Stimulated activated CD8-positive, alpha-beta memory T cell treated with anti-CD3 and anti-CD28 coated beads, Interleukin-7, amount 100 ng/mL, for 4 hours (primary cell): ENCODE results near the gene SPCS1.
"Not testable (repeated sequence)": the region's sequence is repeated elsewhere in the genome, so short reads cannot be mapped to it uniquely, and the experiment has no call there.

Experiments
- DNase-seq, 2 donors: peaks; one replicate each; pipeline ENCODE4 v3.0.0-alpha.2; 2020; ENCODE audit warnings: low read depth in 2 of 2

SPCS1 gene

GRCh38 chr3:52694528-52695189, 11.2 kb upstream of the SPCS1 start:
- DNase-seq, result no peak

DNA sequence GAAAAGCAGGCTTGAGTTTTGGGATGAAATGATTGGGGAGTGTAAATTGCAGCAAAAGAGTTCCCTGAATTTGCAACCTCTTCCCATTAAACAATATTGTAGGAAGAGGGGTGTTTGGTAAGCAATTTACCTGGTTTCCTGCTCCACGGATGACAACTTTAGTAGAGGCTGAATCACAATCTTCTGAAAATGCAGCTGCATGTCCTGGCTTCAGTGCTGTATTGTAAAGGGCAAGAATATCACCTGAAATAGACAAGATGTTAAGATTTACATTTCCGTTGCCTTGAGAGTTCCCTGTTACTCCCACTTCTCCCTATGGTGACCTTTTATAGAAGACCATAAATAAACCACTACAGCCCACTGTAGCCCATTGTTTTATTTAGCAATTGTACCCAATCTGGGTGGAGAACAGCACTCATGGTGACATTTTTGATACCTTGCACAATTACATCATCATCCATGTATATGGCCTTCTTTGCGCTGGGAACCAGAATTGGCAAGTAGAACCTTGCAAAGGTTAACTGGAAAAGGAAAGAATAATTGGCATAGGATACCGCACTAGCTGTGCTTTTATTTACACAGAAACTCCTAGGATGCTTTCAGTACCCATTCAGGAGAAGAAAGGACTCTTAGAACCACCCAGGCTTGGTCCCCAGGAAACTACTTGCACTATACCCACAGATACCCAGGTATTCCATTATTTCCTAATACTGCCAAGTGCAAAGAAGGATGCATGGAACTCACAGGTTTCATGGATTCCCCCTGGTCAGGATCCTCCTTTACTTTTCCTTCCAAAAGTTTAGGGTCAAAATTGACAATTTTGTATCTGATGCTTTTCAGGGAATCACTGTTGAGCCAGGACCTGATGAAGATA, 9.9 kb upstream of the SPCS1 start:
- no peak for DNase-seq

GRCh38 chr3:52696830-52697631, 8.9 kb upstream of the SPCS1 start:
- DNase-seq, result no peak

- no peak for DNase-seq
Measured at GRCh38 chr3:52697632-52697965, 8.3 kb upstream of the SPCS1 start.

- DNase-seq, result no peak
Measured at GRCh38 chr3:52703341-52703740, 2.6 kb upstream of the SPCS1 start.

- no peak for DNase-seq
Measured at GRCh38 chr3:52704611-52705437, 1.1 kb upstream of the SPCS1 start.

DNA sequence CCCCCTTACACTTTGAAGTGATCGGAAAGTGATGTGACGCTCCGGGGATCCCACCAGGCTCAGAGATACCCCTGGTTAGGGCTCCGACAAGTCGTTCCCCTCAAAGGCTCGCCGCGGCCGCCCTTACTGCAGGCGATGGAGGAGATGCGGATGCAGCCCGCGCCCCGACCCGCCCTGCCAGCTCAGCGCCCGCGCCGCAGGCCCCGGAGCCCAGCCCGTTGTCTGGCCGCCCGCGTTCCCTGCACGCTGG, 543 bp upstream of the SPCS1 start:
- DNase-seq, result no peak

DNA sequence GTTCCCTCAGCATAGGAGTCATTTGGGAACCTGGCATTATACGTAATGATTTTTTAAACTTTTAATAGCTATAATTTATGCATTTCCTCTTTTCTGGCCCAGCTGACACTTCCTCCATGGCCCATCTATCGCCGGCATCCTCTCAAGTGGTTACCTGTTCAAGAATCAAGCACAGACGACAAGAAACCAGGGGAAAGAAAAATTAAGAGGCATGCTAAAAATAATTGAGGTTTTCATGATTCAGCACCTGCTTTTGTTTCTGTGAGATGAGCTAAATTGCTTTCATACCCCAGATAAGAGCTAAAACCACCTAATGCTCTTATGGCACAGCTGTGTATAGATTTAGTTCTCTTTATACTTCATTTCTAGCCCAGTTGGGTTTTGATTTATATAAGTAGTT, 1.7 kb downstream of the SPCS1 start:
- no peak for DNase-seq

- DNase-seq, result no peak
Measured at GRCh38 chr3:52710512-52710911, 4.6 kb downstream of the SPCS1 start.

GRCh38 chr3:52712291-52713212, 6.6 kb downstream of the SPCS1 start:
- no peak for DNase-seq

GRCh38 chr3:52714335-52715302, 8.7 kb downstream of the SPCS1 start:
- no peak for DNase-seq

DNA sequence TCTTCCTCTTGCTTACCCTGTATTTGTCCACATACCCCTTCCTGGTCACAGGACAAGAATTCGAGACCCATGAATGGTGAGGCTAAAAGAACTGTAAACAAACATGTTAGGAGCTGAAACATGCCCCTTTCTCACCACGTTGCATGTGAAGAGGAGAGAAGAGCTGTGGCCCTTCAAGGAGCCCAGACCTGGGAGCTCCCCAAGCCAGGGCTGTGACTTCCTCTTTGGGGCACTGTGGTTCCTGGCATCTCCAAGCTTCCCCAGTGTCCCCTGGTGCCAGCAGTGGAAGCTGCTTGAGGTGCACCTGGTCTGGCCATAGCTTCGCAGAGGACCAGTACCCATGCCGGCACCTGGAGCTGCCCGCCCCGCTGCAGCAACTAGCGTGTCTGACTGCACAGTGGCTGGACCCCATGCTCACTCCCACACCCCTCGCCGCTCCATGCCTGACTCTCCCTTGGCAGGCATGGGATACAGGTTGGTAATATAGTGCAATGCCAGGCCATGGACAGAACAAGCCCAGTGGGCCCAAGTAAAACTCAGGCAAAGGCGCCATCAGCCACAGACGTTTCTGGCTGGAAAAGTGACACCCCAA, 9.9 kb downstream of the SPCS1 start:
- DNase-seq, result no peak

GRCh38 chr3:52719618-52720017, 13.7 kb downstream of the SPCS1 start:
- DNase-seq, result no peak

GRCh38 chr3:52721002-52721729, 15.3 kb downstream of the SPCS1 start:
- DNase-seq, result no peak

- DNase-seq, result no peak
Measured at GRCh38 chr3:52721730-52722008, 15.8 kb downstream of the SPCS1 start.

DNA sequence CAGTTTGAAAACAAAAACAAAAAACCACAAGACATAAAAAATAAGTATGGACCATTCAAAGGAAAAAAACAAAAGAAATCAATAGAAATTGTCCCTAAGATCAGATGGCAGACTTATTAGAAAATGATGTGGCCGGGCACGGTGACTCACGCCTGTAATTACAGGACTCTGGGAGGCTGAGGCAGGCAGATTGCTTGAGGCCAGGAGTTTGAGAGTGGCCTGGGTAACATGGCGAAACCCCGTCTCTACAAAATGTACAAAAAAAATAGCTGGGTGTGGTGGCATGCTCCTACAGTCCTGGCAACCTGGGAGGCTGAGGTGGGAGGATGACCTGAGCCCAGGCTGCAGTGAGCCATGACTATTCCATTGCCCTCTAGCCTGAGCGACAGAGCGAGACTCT, 16.6 kb downstream of the SPCS1 start:
- DNase-seq, result no peak

- DNase-seq, result no peak
Measured at GRCh38 chr3:52723935-52724334, 18.0 kb downstream of the SPCS1 start.

DNA sequence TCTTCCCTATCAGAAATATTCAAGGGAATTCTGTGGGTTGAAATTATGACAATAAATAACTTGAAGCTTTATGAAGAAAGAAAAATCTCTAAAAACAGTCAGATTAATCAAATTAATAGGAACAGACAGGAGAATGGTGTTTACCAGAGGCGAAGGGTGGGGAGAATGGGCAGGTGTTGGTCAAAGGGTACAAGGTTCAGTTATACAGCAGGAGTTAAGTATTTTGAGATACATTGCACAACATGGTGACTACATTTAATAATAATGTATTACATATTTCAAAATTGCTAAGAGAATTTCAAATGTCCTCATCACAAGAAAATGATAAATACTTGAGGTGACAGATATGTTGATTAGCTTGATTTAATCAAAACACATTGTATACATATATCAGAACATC, 18.6 kb downstream of the SPCS1 start:
- DNase-seq, result no peak

DNA sequence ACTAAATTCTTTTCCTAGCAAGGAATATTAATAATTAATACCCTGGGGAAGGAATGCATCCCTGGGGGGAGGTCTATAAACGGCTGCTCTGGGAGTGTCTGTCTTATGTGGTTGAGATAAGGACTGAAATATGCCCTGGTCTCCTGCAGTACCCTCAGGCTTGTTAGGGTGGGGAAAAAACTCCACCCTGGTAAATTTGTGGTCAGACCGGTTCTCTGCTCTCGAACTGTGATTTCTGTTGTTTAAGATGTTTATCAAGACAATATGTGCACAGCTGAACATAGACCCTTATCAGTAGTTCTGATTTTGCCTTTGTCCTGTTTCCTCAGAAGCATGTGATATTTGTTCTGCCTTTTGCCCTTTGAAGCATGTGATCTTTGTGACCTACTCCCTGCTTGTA, 22.8 kb downstream of the SPCS1 start:
- DNase-seq, result not testable (repeated sequence)
